Left cardiac atrium (tissue), 4 donors: ENCODE results near the gene PRRC2B. TPM values are rescaled to one million over a fixed set of nuclear protein-coding genes. Genes with fewer than 3 reads are reported as not detected.
A peak's percentile ranks its signal among the peaks of the same experiment; 100 is the strongest.
"Not testable (repeated sequence)": the region's sequence is repeated elsewhere in the genome, so short reads cannot be mapped to it uniquely, and the experiment has no call there.

Experiments used
- ATAC-seq, 2 donors: fragments of 200-7000 bp; cut with Tn5 transposase; one replicate each; pipeline ENCODE4 v1.9.1; 2020; ENCODE audit warnings: mild to moderate bottlenecking in 2 of 2, moderate library complexity in 2 of 2
- DNase-seq: peaks from one replicate; pipeline ENCODE4 v3.0.0-alpha.2; 2020
- intact Hi-C, 2 donors: fragments of 100-400 bp; cut with DNase I; formaldehyde crosslinking; loops; one replicate each; pipeline versions ENCODE4 v1.14.1 to v1.15.1; 2022 to 2023
- long read RNA-seq: library from polyadenylated mRNA; unstranded; transcript quantifications from one replicate; pipeline ENCODE4 v2.0.0, GENCODE V29; 2021
- total RNA-seq, 2 donors: library from RNA; stranded (reverse); fragmentation: NEBNext Ultra II Directional; extraction: Animal tissue kit (Norgen Biotek cat#: 25700); gene quantifications; one replicate each; pipeline ENCODE4 v1.2.1, GENCODE V29; 2021
- donor health status: DM: no; HTN: yes; CAD: no.
- donor health status: DM: no; HTN: yes; CAD: no; lungs with severe emphysema.
- donor health status: DM: yes; HTN: yes; CAD: no.
- donor health status: Dilated cardiomyopathy.

Gene PRRC2B
- 100 to 1,000 TPM; 136 to 155 TPM for total RNA-seq
- long read RNA-seq, full-length matches to known transcripts: 5 of 48 reads
- long read RNA-seq, partial matches to known transcripts: 13 of 48 reads
- long read RNA-seq, other reads (novel, unspliced or antisense): 30 of 48 reads

- ATAC-seq: peak; percentile 84 to 85
- intact Hi-C loops: loop anchor here in 1 of 2 donors (10.0 kb wide), 1 partner anchor 81 kb away; no protein-coding TSS in a partner anchor
- peak; percentile 89 for DNase-seq
Measured at GRCh38 chr9:131393622-131394463, at the start of gene PRRC2B. TSS of gene PRRC2B (plus strand) at chr9:131394086. CDS start at chr9:131430145, 36,059 bp downstream.

- DNase-seq, intact Hi-C loops, ATAC-seq: not testable (repeated sequence)
Measured at GRCh38 chr9:131344931-131345535, 48.9 kb upstream of the PRRC2B start.

- DNase-seq (no peak), ATAC-seq (no peak)
- intact Hi-C loops: no loop called here
Measured at GRCh38 chr9:131346559-131346958, 47.3 kb upstream of the PRRC2B start.

- ATAC-seq (no peak), DNase-seq (no peak)
- intact Hi-C loops: no loop called here
Measured at GRCh38 chr9:131347376-131348020, 46.4 kb upstream of the PRRC2B start.

- ATAC-seq (no peak), DNase-seq (no peak)
- intact Hi-C loops: no loop called here
Measured at GRCh38 chr9:131348631-131349521, 45.0 kb upstream of the PRRC2B start.

GRCh38 chr9:131349522-131349880 lies 44.4 kb upstream of the PRRC2B start:
- intact Hi-C loops: no loop called here
- ATAC-seq (peak in 1 of 2 donors; percentile 5), DNase-seq (no peak)

GRCh38 chr9:131349881-131350563 lies 43.9 kb upstream of the PRRC2B start:
- DNase-seq (peak; percentile 93), ATAC-seq (peak; percentile 95 to 96)
- intact Hi-C loops: loop anchor here (5.0 kb wide), 2 partner anchors 392 to 397 kb away; partner anchors contain the start of gene RAPGEF1 (in 1 of the 2)

GRCh38 chr9:131356479-131356878 lies 37.4 kb upstream of the PRRC2B start:
- intact Hi-C loops, DNase-seq: not testable (repeated sequence)
- ATAC-seq: peak; percentile 88

GRCh38 chr9:131358556-131358955 lies 35.3 kb upstream of the PRRC2B start:
- DNase-seq (no peak), ATAC-seq (no peak)
- intact Hi-C loops: no loop called here

GRCh38 chr9:131361202-131361833 lies 32.6 kb upstream of the PRRC2B start:
- no peak for DNase-seq
- intact Hi-C loops: loop anchor here in 1 of 2 donors (10.0 kb wide), 1 partner anchor 123 kb away; no protein-coding TSS in a partner anchor
- no peak for ATAC-seq

- DNase-seq: no peak
- intact Hi-C loops: loop anchor here (5.0 to 10.0 kb wide), 2 partner anchors 112 to 119 kb away; no protein-coding TSS in a partner anchor
- ATAC-seq: no peak
Measured at GRCh38 chr9:131365546-131365945, 28.3 kb upstream of the PRRC2B start.

- DNase-seq: no peak
- intact Hi-C loops: loop anchor here (5.0 to 10.0 kb wide), 2 partner anchors 110 to 118 kb away; no protein-coding TSS in a partner anchor
- ATAC-seq: peak; percentile 86 to 87
Measured at GRCh38 chr9:131366761-131367401, 27.0 kb upstream of the PRRC2B start.

GRCh38 chr9:131367450-131367849 lies 26.4 kb upstream of the PRRC2B start:
- intact Hi-C loops: loop anchor here (5.0 to 10.0 kb wide), 2 partner anchors 110 to 117 kb away; no protein-coding TSS in a partner anchor
- ATAC-seq (no peak), DNase-seq (no peak)

- ATAC-seq: no peak
- no peak for DNase-seq
- intact Hi-C loops: loop anchor here in 1 of 2 donors (5.0 kb wide), 1 partner anchor 52 kb away; no protein-coding TSS in a partner anchor
Measured at GRCh38 chr9:131370638-131371037, 23.2 kb upstream of the PRRC2B start.

GRCh38 chr9:131372599-131372973 lies 21.3 kb upstream of the PRRC2B start:
- DNase-seq, ATAC-seq: not testable (repeated sequence)
- intact Hi-C loops: loop anchor here in 1 of 2 donors (5.0 kb wide), 1 partner anchor 50 kb away; no protein-coding TSS in a partner anchor

- not testable (repeated sequence) for ATAC-seq, DNase-seq
- intact Hi-C loops: loop anchor here in 1 of 2 donors (5.0 kb wide), 1 partner anchor 48 kb away; no protein-coding TSS in a partner anchor
Measured at GRCh38 chr9:131374638-131375037, 19.2 kb upstream of the PRRC2B start.
